A549 (cell line): ENCODE measurements around the gene ACER2. TPM values are rescaled to one million over a fixed set of nuclear protein-coding genes. Genes with fewer than 3 reads are reported as not detected.

ENCODE experiments used
- ATAC-seq, 2 experiments: fragments of 200-7000 bp in 1 of 2; fragments of >200 bp in 1 of 2; cut with Nextera tagmentation in 1 of 2; cut with Tn5 transposase in 1 of 2; 3 replicates each; pipeline versions ENCODE4 v1.8.0 to v1.9.1; 2018 to 2020; ENCODE audit warnings: mild to moderate bottlenecking in 1 of 2, moderate library complexity in 1 of 2
- CTCF ChIA-PET: fragments of 300-600 bp; sonication (Branson Sonifier 250); formaldehyde crosslinking; extraction: SDS; loops from one replicate; lab custom pipeline; 2021; ENCODE audit warnings: antibody characterized with exemption, inconsistent platforms; lab: Yijun Ruan, JAX
- POLR2A ChIA-PET: fragments of 350-600 bp; formaldehyde crosslinking; extraction: SDS; loops from one replicate; lab custom pipeline; 2021; ENCODE audit warnings: antibody characterized with exemption, inconsistent platforms; lab: Yijun Ruan, JAX
- DNase-seq, 2 experiments: peaks; one replicate each; pipeline versions ENCODE4 v3.0.0 to v3.0.0-alpha.2; 2011 to 2016; ENCODE audit warnings: low read depth in 1 of 2, low spot score in 1 of 2
- FAIRE-seq: peaks from 2 replicates; lab custom pipeline; 2011; peaks lifted over from hg19 to GRCh38; lab: Jason Lieb, UNC
- H3K27ac ChIP-seq, 2 experiments: fragments of >200 bp; sonication (Bioruptor Twin); formaldehyde crosslinking; 3 replicates each; pipeline ENCODE4 v1.5.1; 2016 to 2017
- H3K4me1 ChIP-seq: fragments of >200 bp; sonication (Bioruptor Twin); formaldehyde crosslinking; 3 replicates; pipeline ENCODE4 v1.6.1; 2016
- H3K4me2 ChIP-seq: fragments of >200 bp; sonication (Bioruptor Twin); formaldehyde crosslinking; 3 replicates; pipeline ENCODE4 v1.6.1; 2016
- H3K4me3 ChIP-seq: fragments of >200 bp; sonication (Bioruptor Twin); formaldehyde crosslinking; 3 replicates; pipeline ENCODE4 v1.5.1; 2016
- H3K9me3 ChIP-seq: fragments of >200 bp; sonication (Bioruptor Twin); formaldehyde crosslinking; 3 replicates; pipeline ENCODE4 v1.6.1; 2016
- BHLHE40 ChIP-seq: IDR thresholded peaks from 2 replicates; pipeline ENCODE4 v1.6.1; 2012; ENCODE audit warnings: low read depth, low read length, inconsistent platforms
- FOXS1 ChIP-seq: fragments of 250-450 bp; sonication (Bioruptor Pico); IDR thresholded peaks from 2 replicates; pipeline ENCODE4 v1.5.0; 2020; ENCODE audit warnings: mild to moderate bottlenecking, moderate library complexity
- HDAC2 ChIP-seq: fragments of 200-600 bp; sonication (generic); IDR thresholded peaks from 2 replicates; pipeline ENCODE4 v1.6.1; 2016
- HEYL ChIP-seq: fragments of 250-450 bp; sonication (Bioruptor Pico); IDR thresholded peaks from 2 replicates; pipeline ENCODE4 v1.8.0; 2021; ENCODE audit warnings: mild to moderate bottlenecking, moderate library complexity
- JUN ChIP-seq, 2 experiments: fragments of >200 bp; sonication (Bioruptor Twin); formaldehyde crosslinking; IDR thresholded peaks; 2 replicates in 1 of 2; 3 replicates in 1 of 2; pipeline ENCODE4 v1.6.1; 2016 to 2017
- JUNB ChIP-seq: fragments of >200 bp; sonication (Bioruptor Twin); formaldehyde crosslinking; IDR thresholded peaks from 2 replicates; pipeline ENCODE4 v1.6.1; 2016
- MAFK ChIP-seq: fragments of 450-650 bp; IDR thresholded peaks from 2 replicates; pipeline ENCODE4 v1.6.1; 2014; ENCODE audit not compliant: partially characterized antibody
- MYC ChIP-seq: IDR thresholded peaks from 2 replicates; pipeline ENCODE4 v1.6.1; 2012; ENCODE audit warnings: mild to moderate bottlenecking, inconsistent platforms, low read length, improper control_type of control experiment, borderline replicate concordance
- PHF8 ChIP-seq: fragments of 200-600 bp; sonication (generic); IDR thresholded peaks from 2 replicates; pipeline ENCODE4 v1.6.1; 2016; ENCODE audit warnings: low read depth, mild to moderate bottlenecking, antibody characterized with exemption, moderate library complexity, borderline replicate concordance
- RARB ChIP-seq: fragments of 250-450 bp; sonication (Bioruptor Pico); IDR thresholded peaks from 2 replicates; pipeline ENCODE4 v1.8.0; 2021; ENCODE audit warnings: mild to moderate bottlenecking, moderate library complexity
- RFX5 ChIP-seq: fragments of 450-650 bp; IDR thresholded peaks from 2 replicates; pipeline ENCODE4 v1.7.1; 2014; ENCODE audit warnings: antibody characterized with exemption, mild to moderate bottlenecking, moderate library complexity
- SREBF2 ChIP-seq: fragments of 450-650 bp; IDR thresholded peaks from 2 replicates; pipeline ENCODE4 v1.6.1; 2014; ENCODE audit warnings: mild to moderate bottlenecking, moderate library complexity
- TFCP2L1 ChIP-seq: fragments of 250-450 bp; sonication (Bioruptor Pico); IDR thresholded peaks from 2 replicates; pipeline ENCODE4 v1.5.0; 2021; ENCODE audit warnings: mild to moderate bottlenecking
- TP53 ChIP-seq: fragments of 250-450 bp; sonication (Bioruptor Pico); IDR thresholded peaks from 2 replicates; pipeline ENCODE4 v1.5.0; 2021; ENCODE audit warnings: mild to moderate bottlenecking, moderate library complexity
- ZFP36 ChIP-seq: fragments of 450-650 bp; IDR thresholded peaks from 2 replicates; pipeline ENCODE4 v1.6.1; 2014; ENCODE audit warnings: borderline replicate concordance; ENCODE audit not compliant: partially characterized antibody
- WGBS: methylation state at CpG from one replicate; pipeline ENCODE4 v1.1.6; 2017; ENCODE audit errors: missing lambda C conversion rate; 5-methylcytosine and 5-hydroxymethylcytosine counted together
- polyA plus RNA-seq, 4 experiments: library from polyadenylated mRNA; depleted of rRNA in 3 of 4; stranded (reverse); fragments of >200 nt; fragmentation: RNase III in 1 of 4; extraction: RNeasy Plus Mini Kit Qiagen cat#74134 plus additional on column Dnase treatment in 1 of 4; gene quantifications; 2 replicates in 3 of 4; 3 replicates in 1 of 4; pipeline ENCODE4 v1.2.3, GENCODE V29; 2011 to 2017
- TF ChIP-seq, protein P1 (sequence below): IDR thresholded peaks from 2 replicates; pipeline ENCODE4 v1.6.1; 2012; ENCODE audit warnings: low read depth, borderline replicate concordance
- TF ChIP-seq, protein P2 (sequence below): fragments of 200-600 bp; sonication (generic); IDR thresholded peaks from 2 replicates; pipeline ENCODE4 v1.6.1; 2016; ENCODE audit warnings: antibody characterized with exemption, mild to moderate bottlenecking, moderate library complexity
- TF ChIP-seq, protein P3 (sequence below): fragments of >200 bp; sonication (Bioruptor Twin); formaldehyde crosslinking; IDR thresholded peaks from 3 replicates; pipeline ENCODE4 v1.5.1; 2016
- TF ChIP-seq, protein P4 (sequence below): fragments of >200 bp; sonication (Bioruptor Twin); formaldehyde crosslinking; IDR thresholded peaks from 2 replicates; pipeline ENCODE4 v1.6.1; 2016

ACER2 gene
- polyA plus RNA-seq, 2 of the 4 experiments (the other 2 are of a cell fraction), result 1.1 to 3.7 TPM

DNA sequence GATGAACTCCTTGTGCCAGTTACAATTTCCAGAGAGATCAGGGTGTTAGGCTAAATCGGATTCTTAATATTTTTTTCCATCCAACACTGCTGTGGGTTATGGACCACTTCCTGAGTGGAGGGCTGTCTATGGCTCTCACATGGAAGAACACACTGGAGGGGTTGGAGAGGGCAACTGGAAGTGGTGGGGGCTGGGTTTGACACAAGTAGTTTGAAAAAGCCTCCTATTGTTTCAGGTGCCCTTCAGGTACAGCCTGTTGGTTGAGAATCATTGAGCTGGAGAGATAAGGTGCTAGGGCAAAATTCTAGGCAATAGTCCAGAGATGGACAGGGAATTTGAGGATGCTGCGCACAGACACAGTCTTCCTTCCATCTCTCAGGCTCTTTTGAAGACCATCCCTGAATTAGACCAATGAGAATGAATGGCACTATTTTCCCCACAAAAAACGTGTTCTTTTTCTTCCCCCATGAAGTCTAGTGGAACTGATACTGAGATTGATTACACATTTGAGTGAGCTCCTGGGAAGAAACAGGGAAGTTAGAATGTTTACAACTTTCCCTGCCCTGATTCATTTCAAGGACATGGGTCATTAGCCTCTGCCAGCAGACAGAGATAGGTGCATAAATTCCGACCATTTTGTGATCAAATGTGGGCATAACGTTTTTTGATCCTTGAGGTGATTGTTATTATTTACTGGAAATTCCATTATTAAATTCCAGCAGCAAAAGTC, 87.7 kb downstream of the ACER2 start:
- DNase-seq, result no peak
- POLR2A ChIA-PET, result no interaction called here

DNA sequence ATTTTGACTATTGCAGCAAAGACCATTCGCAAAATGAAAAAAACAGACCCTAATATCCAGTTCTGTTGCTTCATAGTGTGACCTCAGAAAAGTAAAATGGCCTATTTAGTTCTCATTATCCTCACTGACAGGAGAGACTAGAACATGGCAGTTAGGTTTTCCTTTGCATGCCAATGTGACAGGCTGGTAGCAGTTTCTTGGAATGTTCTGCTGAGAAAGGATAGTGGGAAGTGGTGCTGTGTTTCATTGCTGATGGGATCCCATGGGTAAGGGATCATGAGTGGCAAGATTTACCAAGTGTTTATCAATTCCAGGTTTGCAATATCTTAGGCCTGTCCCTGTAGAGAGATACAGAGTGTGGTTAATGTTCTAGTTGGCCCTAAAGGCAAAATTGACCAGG, 88.5 kb downstream of the ACER2 start:
- no peak overlapping the region for H3K27ac ChIP-seq
- 0 out of 3 replicates have a peak, but pooled peaks cover 3% of the 10 kb centered on the region for H3K4me1 ChIP-seq
- ChIA-PET CTCF (no interaction called here), POLR2A (no interaction called here)
- 9% methylated on average over 1 of the region's 1 CpG for WGBS
- no peaks in the 10 kb centered on the region for H3K9me3 ChIP-seq
- ATAC-seq (no peak), FAIRE-seq (no peak), DNase-seq (no peak)
- no peak overlapping the region for H3K4me2 ChIP-seq
- no peak overlapping the region for H3K4me3 ChIP-seq
- TF ChIP-seq RARB, result no peak
- no peak for TF ChIP-seq FOXS1 (CRISPR knock-in tag)

More for the DNA sequence above, 87.7 kb downstream of the ACER2 start:
- H3K27ac ChIP-seq, result no peak overlapping the region
- H3K4me3 ChIP-seq, result no peak overlapping the region
- FAIRE-seq (no peak), ATAC-seq (no peak)
- WGBS, result 19% methylated on average over 5 of the region's 5 CpGs
- H3K9me3 ChIP-seq, result no peaks in the 10 kb centered on the region
- H3K4me1 ChIP-seq, result 0 out of 3 replicates have a peak, but pooled peaks cover 3% of the 10 kb centered on the region
- no peak for TF ChIP-seq JUN (IDR thresholded peaks at IDR 0.05)
- no peak for TF ChIP-seq HEYL (CRISPR knock-in tag)
- no peak for TF ChIP-seq BHLHE40
- TF ChIP-seq, protein P1, sequence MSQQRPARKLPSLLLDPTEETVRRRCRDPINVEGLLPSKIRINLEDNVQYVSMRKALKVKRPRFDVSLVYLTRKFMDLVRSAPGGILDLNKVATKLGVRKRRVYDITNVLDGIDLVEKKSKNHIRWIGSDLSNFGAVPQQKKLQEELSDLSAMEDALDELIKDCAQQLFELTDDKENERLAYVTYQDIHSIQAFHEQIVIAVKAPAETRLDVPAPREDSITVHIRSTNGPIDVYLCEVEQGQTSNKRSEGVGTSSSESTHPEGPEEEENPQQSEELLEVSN, result no peak
- no peak for TF ChIP-seq SREBF2
- TF ChIP-seq, protein P2, sequence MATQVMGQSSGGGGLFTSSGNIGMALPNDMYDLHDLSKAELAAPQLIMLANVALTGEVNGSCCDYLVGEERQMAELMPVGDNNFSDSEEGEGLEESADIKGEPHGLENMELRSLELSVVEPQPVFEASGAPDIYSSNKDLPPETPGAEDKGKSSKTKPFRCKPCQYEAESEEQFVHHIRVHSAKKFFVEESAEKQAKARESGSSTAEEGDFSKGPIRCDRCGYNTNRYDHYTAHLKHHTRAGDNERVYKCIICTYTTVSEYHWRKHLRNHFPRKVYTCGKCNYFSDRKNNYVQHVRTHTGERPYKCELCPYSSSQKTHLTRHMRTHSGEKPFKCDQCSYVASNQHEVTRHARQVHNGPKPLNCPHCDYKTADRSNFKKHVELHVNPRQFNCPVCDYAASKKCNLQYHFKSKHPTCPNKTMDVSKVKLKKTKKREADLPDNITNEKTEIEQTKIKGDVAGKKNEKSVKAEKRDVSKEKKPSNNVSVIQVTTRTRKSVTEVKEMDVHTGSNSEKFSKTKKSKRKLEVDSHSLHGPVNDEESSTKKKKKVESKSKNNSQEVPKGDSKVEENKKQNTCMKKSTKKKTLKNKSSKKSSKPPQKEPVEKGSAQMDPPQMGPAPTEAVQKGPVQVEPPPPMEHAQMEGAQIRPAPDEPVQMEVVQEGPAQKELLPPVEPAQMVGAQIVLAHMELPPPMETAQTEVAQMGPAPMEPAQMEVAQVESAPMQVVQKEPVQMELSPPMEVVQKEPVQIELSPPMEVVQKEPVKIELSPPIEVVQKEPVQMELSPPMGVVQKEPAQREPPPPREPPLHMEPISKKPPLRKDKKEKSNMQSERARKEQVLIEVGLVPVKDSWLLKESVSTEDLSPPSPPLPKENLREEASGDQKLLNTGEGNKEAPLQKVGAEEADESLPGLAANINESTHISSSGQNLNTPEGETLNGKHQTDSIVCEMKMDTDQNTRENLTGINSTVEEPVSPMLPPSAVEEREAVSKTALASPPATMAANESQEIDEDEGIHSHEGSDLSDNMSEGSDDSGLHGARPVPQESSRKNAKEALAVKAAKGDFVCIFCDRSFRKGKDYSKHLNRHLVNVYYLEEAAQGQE, result no peak
- TF ChIP-seq HDAC2, result no peak
- TF ChIP-seq RFX5, result no peak
- no peak for TF ChIP-seq MYC
- no peak for TF ChIP-seq PHF8
- no peak for TF ChIP-seq TP53 (CRISPR knock-in tag)
- no peak for TF ChIP-seq MAFK
- TF ChIP-seq, protein P3, sequence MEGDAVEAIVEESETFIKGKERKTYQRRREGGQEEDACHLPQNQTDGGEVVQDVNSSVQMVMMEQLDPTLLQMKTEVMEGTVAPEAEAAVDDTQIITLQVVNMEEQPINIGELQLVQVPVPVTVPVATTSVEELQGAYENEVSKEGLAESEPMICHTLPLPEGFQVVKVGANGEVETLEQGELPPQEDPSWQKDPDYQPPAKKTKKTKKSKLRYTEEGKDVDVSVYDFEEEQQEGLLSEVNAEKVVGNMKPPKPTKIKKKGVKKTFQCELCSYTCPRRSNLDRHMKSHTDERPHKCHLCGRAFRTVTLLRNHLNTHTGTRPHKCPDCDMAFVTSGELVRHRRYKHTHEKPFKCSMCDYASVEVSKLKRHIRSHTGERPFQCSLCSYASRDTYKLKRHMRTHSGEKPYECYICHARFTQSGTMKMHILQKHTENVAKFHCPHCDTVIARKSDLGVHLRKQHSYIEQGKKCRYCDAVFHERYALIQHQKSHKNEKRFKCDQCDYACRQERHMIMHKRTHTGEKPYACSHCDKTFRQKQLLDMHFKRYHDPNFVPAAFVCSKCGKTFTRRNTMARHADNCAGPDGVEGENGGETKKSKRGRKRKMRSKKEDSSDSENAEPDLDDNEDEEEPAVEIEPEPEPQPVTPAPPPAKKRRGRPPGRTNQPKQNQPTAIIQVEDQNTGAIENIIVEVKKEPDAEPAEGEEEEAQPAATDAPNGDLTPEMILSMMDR, result no peak
- TF ChIP-seq JUNB, result no peak
- TF ChIP-seq, protein P4, sequence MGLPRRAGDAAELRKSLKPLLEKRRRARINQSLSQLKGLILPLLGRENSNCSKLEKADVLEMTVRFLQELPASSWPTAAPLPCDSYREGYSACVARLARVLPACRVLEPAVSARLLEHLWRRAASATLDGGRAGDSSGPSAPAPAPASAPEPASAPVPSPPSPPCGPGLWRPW, result no peak
- no peak for TF ChIP-seq ZFP36
- TF ChIP-seq TFCP2L1, result no peak
- CTCF ChIA-PET, result interaction anchor here (1.3 kb wide), 1 partner anchor 8 kb away, joined by 3 read pairs; no protein-coding TSS in a partner anchor
- H3K4me2 ChIP-seq, result no peak overlapping the region
